HG03565 (cell line): ENCODE data around the gene ZFP3.
"Not testable (repeated sequence)": the region's sequence is repeated elsewhere in the genome, so short reads cannot be mapped to it uniquely, and the experiment has no call there.

Experiments used
- ATAC-seq: cut with Tn5 transposase; IDR thresholded peaks from one replicate; pipeline ENCODE4 v1.9.1; 2021; ENCODE audit warnings: mild to moderate bottlenecking, moderate library complexity; ENCODE audit not compliant: unreplicated experiment

ZFP3 gene

GRCh38 chr17:5136580-5137412, 58.5 kb downstream of the ZFP3 start:
- not testable (repeated sequence) for ATAC-seq

GRCh38 chr17:5137511-5138197, 59.4 kb downstream of the ZFP3 start:
- ATAC-seq, result not testable (repeated sequence)

DNA sequence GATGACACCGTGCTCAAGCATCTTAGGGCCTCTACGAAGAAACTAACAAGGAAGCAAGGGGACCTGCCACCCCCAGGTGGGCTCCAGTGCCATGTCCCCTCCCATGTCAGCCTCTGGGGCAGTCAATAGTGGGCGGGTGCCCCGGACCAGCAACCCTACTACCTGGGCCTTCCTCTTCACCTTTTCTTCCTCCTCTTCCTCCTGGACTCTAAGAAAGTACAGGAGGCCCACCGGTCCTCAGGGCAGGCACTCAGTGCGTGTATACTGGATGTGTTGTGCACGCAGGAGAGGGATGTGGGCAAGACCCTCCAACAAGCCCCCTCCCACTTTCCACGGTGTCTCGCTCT, 59.9 kb downstream of the ZFP3 start:
- not testable (repeated sequence) for ATAC-seq

DNA sequence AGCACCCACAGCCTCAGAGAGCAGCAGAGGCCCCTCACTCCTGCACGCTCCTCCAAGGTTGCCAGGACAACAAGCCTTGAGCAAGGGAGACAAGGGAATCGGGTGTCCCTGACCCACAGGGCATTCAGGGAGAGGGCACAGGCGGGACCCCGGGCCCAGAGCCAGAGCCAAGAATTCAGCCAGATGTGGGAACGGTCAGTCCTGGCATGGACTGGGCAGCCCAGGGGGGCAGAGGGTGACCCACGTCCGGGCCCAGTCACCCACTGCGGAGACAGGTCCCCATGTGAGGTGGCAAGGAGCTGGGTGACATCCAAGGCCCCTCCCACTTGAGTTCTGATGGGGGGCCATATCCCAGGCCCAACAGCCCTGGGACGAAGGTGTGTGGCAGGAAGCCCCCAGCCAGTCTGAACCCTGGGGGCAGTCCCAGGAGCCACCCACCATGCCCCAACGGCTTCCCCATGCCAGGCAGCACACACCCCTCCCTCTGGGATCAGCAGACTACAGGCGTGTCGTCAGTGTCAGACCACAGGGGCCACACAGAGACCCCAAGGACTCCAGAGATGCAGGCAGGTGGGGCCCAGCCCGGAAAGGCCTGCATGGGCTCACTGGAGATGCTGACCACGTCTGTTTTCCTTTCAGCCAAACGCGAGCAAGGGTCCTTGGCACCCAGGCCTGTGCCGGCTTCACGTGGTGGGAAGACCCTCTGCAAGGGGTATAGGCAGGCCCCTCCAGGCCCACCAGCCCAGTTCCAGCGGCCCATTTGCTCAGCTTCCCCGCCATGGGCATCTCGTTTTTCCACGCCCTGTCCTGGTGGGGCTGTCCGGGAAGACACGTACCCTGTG, 60.6 kb downstream of the ZFP3 start:
- no peak for ATAC-seq

DNA sequence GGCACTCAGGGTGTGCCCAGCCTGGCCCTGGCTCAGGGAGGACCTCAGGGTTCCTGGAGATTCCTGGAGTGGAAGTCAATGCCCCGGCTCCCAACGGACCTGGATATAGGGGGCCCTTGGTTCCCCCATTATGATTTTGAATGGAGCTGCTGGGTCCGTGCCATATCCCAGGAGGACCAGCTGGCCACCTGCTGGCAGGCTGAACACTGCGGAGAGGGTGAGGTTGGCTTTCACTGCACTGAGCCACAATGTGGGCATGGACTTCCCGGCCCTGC, 61.1 kb downstream of the ZFP3 start:
- no peak for ATAC-seq

DNA sequence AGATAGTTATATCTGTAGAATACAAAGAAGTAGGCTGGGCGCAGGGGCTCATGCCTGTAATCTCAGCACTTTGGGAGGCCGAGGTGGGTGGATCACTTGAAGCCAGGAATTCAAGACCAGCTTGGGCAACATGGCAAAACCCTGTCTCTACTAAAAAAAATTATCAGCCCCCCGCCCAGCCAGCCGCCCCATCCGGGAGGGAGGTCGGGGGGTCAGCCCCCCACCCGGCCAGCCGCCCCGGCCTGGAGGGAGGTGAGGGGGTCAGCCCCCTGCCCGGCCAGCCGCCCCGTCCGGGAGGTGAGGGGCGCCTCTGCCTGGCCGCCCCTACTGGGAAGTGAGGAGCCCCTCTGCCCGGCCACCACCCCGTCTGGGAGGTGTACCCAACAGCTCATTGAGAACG, 64.6 kb downstream of the ZFP3 start:
- not testable (repeated sequence) for ATAC-seq
